HepG2 (cell line): ENCODE results near the gene LRRC73. TPM values are rescaled to one million over a fixed set of nuclear protein-coding genes. Genes with fewer than 3 reads are reported as not detected.
A peak's percentile ranks its signal among the peaks of the same experiment; 100 is the strongest.
"Not testable (repeated sequence)": the region's sequence is repeated elsewhere in the genome, so short reads cannot be mapped to it uniquely, and the experiment has no call there.

ENCODE experiments used
- ATAC-seq: fragments of 200-7000 bp; cut with Tn5 transposase; 3 replicates; pipeline ENCODE4 v1.9.1; 2020; ENCODE audit warnings: mild to moderate bottlenecking, moderate library complexity
- BruUV-seq: library from RNA; stranded (reverse); fragments of 400-500 nt; replicated peaks from 2 replicates; lab custom pipeline; 2021; lab: Mats Ljungman, UMichigan
- CTCF ChIA-PET: fragments of 300-600 bp; formaldehyde crosslinking; extraction: SDS; loops from one replicate; lab custom pipeline; 2021; ENCODE audit warnings: low total read pairs, inconsistent platforms, low intra/inter-chr PET ratio; lab: Yijun Ruan, JAX
- POLR2A ChIA-PET: fragments of 350-600 bp; sonication (Branson Sonifier 250); formaldehyde crosslinking; loops from one replicate; lab custom pipeline; 2020; ENCODE audit warnings: antibody characterized with exemption, inconsistent platforms; lab: Yijun Ruan, JAX
- DNase-seq: peaks from one replicate; pipeline ENCODE4 v3.0.0-alpha.2; 2015; ENCODE audit warnings: low spot score
- FAIRE-seq: peaks from 3 replicates; lab custom pipeline; 2011; peaks lifted over from hg19 to GRCh38; lab: Jason Lieb, UNC
- H2AFZ ChIP-seq: one replicate; pipeline ENCODE4 v1.6.1; 2011; ENCODE audit warnings: low read length, inconsistent platforms
- H3K27ac ChIP-seq: fragments of 300-600 bp; 3 replicates; pipeline ENCODE4 v1.8.0; 2011; ENCODE audit warnings: mixed run types, mild to moderate bottlenecking, mixed read lengths, low read length, inconsistent platforms; ENCODE audit not compliant: insufficient read depth; ENCODE audit errors: extremely low read length
- H3K27me3 ChIP-seq, 2 experiments: fragments of 200-600 bp in 1 of 2; 2 replicates in 1 of 2; 3 replicates in 1 of 2; pipeline versions ENCODE4 v1.6.0 to v1.8.0; 2011; ENCODE audit warnings: low read length in 2 of 2, mild to moderate bottlenecking in 2 of 2, moderate library complexity in 2 of 2, inconsistent platforms in 1 of 2; ENCODE audit not compliant: insufficient read depth in 2 of 2, control insufficient read depth in 1 of 2
- H3K36me3 ChIP-seq, 2 experiments: fragments of 200-600 bp in 1 of 2; replicated peaks in 1 of 2; 2 replicates in 1 of 2; 3 replicates in 1 of 2; pipeline versions ENCODE4 v1.5.1 to v1.8.0; 2011; ENCODE audit warnings: low read length in 2 of 2, inconsistent platforms in 1 of 2; ENCODE audit not compliant: insufficient read depth in 2 of 2, control insufficient read depth in 1 of 2
- H3K4me1 ChIP-seq: 2 replicates; pipeline ENCODE4 v1.5.1; 2012; ENCODE audit warnings: low read length, inconsistent platforms; ENCODE audit not compliant: insufficient read depth
- H3K4me2 ChIP-seq: 2 replicates; pipeline ENCODE4 v1.6.0; 2011; ENCODE audit warnings: low read depth, low read length, inconsistent platforms
- H3K4me3 ChIP-seq, 3 experiments: fragments of 200-600 bp in 1 of 3; sonication (generic), shearing (Covaris generic) in 1 of 3; replicated peaks in 1 of 3; 2 replicates each; pipeline ENCODE4 v1.5.1; 2011 to 2016; ENCODE audit warnings: low read length in 3 of 3, inconsistent platforms in 2 of 3, low read depth in 2 of 3, mild to moderate bottlenecking in 2 of 3, control low read depth in 1 of 3, mixed read lengths in 1 of 3; ENCODE audit not compliant: insufficient read depth in 1 of 3
- H3K79me2 ChIP-seq: one replicate; pipeline ENCODE4 v1.6.1; 2011; ENCODE audit warnings: low read length, inconsistent platforms; ENCODE audit not compliant: insufficient read depth
- H3K9ac ChIP-seq: 2 replicates; pipeline ENCODE4 v1.6.0; 2011; ENCODE audit warnings: mild to moderate bottlenecking, low read depth, low read length, inconsistent platforms; ENCODE audit not compliant: insufficient read depth
- H3K9me3 ChIP-seq: 2 replicates; pipeline ENCODE4 v1.5.1; 2012; ENCODE audit warnings: mild to moderate bottlenecking, low read length
- H4K20me1 ChIP-seq: 2 replicates; pipeline ENCODE4 v1.6.0; 2011; ENCODE audit warnings: inconsistent platforms, mild to moderate bottlenecking, low read length, moderate library complexity; ENCODE audit not compliant: insufficient read depth
- FOSL2 ChIP-seq: sonication (generic); formaldehyde crosslinking; IDR thresholded peaks from 2 replicates; pipeline ENCODE4 v1.4.0; 2020; ENCODE audit warnings: missing genetic modification reagents
- SRF ChIP-seq: IDR thresholded peaks from 2 replicates; pipeline ENCODE4 v1.6.1; 2011; ENCODE audit warnings: mild to moderate bottlenecking, low read depth, low read length, moderate library complexity
- TBX2 ChIP-seq: sonication (generic); formaldehyde crosslinking; IDR thresholded peaks from 2 replicates; pipeline ENCODE4 v1.5.0; 2020; ENCODE audit warnings: missing genetic modification reagents, mild to moderate bottlenecking, borderline replicate concordance
- ZBTB38 ChIP-seq: sonication (generic); formaldehyde crosslinking; IDR thresholded peaks from 2 replicates; pipeline ENCODE4 v1.5.1; 2020; ENCODE audit warnings: mild to moderate bottlenecking, missing genetic modification reagents
- ZC3H13 ChIP-seq: sonication (generic); formaldehyde crosslinking; IDR thresholded peaks from 2 replicates; pipeline ENCODE4 v1.8.1; 2023; ENCODE audit warnings: mild to moderate bottlenecking, missing genetic modification reagents, moderate library complexity
- ZNF121 ChIP-seq: sonication (generic); formaldehyde crosslinking; IDR thresholded peaks from 2 replicates; pipeline ENCODE4 v1.5.0; 2020; ENCODE audit warnings: mild to moderate bottlenecking, missing genetic modification reagents
- ZNF788 ChIP-seq: sonication (generic); formaldehyde crosslinking; IDR thresholded peaks from 2 replicates; pipeline ENCODE4 v1.5.0; 2020; ENCODE audit warnings: mild to moderate bottlenecking, missing genetic modification reagents, borderline replicate concordance
- ZSCAN20 ChIP-seq: sonication (generic); formaldehyde crosslinking; IDR thresholded peaks from 2 replicates; pipeline ENCODE4 v1.4.0; 2020; ENCODE audit warnings: missing genetic modification reagents, mild to moderate bottlenecking, borderline replicate concordance
- WGBS: methylation state at CpG from one replicate; pipeline ENCODE4 v1.1.6; 2017; ENCODE audit warnings: low lambda C conversion rate; 5-methylcytosine and 5-hydroxymethylcytosine counted together
- in situ Hi-C: cut with HindIII; loops from 2 replicates; pipeline ENCODE4 v1.10.0; 2017; ENCODE audit warnings: low pct_unique_long_range_greater_than_20kb; ENCODE audit not compliant: extremely low pct_ligation_motif_present
- intact Hi-C: fragments of 100-400 bp; cut with micrococcal nuclease; formaldehyde crosslinking; loops from one replicate; pipeline ENCODE4 v1.10.0; 2022; ENCODE audit not compliant: unreplicated experiment
- polyA plus RNA-seq, 8 experiments: library from polyadenylated mRNA; depleted of rRNA in 3 of 8; stranded (reverse) in 7 of 8; unstranded in 1 of 8; fragments of >200 nt; fragmentation: Illumina TruSeq in 4 of 8; extraction: Trizol in 4 of 8; gene quantifications; 2 replicates each; pipeline versions ENCODE4 v1.2.1 to v1.2.3, GENCODE V29; 2011 to 2016; ENCODE audit warnings: low read depth in 4 of 8, missing spikeins in 1 of 8, mixed read lengths in 1 of 8; ENCODE audit not compliant: insufficient read depth in 1 of 8
- total RNA-seq, 5 experiments: library from RNA; depleted of rRNA; stranded (reverse); fragments of >200 nt; fragmentation: Illumina TruSeq; extraction: Trizol; gene quantifications; 2 replicates each; pipeline ENCODE4 v1.2.3, GENCODE V29; 2016; ENCODE audit warnings: low read depth in 1 of 5

LRRC73 gene
- total and polyA plus RNA-seq, 2 of the 13 experiments (the other 11 are each of a cell fraction or from before 2014, with no cell fraction given), result 0.11 to 0.12 TPM

- DNase-seq, CTCF ChIA-PET, H3K9me3 ChIP-seq, ATAC-seq, H3K9ac ChIP-seq, BruUV-seq, H2AFZ ChIP-seq, H3K4me3 ChIP-seq, H3K27me3 ChIP-seq, FAIRE-seq, H3K4me2 ChIP-seq, H4K20me1 ChIP-seq: not testable (repeated sequence)
- Histone ChIP-seq H3K36me3 (peaks cover 39 to 55% of the 10 kb centered on the region in 2 experiments), H3K27ac (peak overlapping the region; percentile 60), H3K4me1 (peaks cover 22% of the 10 kb centered on the region), H3K79me2 (peaks cover 15% of the 10 kb centered on the region)
- WGBS, result 93% methylated on average over 5 of the region's 5 CpGs
- in situ Hi-C loops, result loop anchor here (5.0 kb wide), 1 partner anchor 236 kb away; no protein-coding TSS in a partner anchor
- intact Hi-C loops, result loop anchor here (5.0 to 10.0 kb wide), 2 partner anchors 63 to 131 kb away; partner anchors contain the start of gene ZNF318
- TF ChIP-seq ZNF121 (CRISPR knock-in tag), result peak; percentile 77
- POLR2A ChIA-PET, result interaction anchor here (1.2 to 1.6 kb wide), 2 partner anchors 12 to 42 kb away, joined by 3 to 5 read pairs; partner anchors contain the start of gene LRRC73
These were observed 11.9 kb downstream of the LRRC73 start for GRCh38 chr6:43498291-43498690.

- Histone ChIP-seq H3K4me3 (no peak overlapping the region), H3K4me2 (no peak overlapping the region), H3K27ac (no peak overlapping the region), H4K20me1 (no peaks in the 10 kb centered on the region), H3K9ac (no peak overlapping the region), H3K79me2 (peaks cover 21% of the 10 kb centered on the region), H2AFZ (no peak overlapping the region), H3K27me3 (no peaks in the 10 kb centered on the region), H3K9me3 (no peaks in the 10 kb centered on the region), H3K36me3 (peaks cover 34 to 49% of the 10 kb centered on the region in 2 experiments), H3K4me1 (peaks cover 22% of the 10 kb centered on the region)
- 97% methylated on average over 12 of the region's 12 CpGs for WGBS
- intact Hi-C loops, result loop anchor here (5.0 to 10.0 kb wide), 2 partner anchors 63 to 130 kb away; partner anchors contain the start of gene ZNF318
- ChIA-PET CTCF (interaction anchor here (3.5 kb wide), 1 partner anchor 43 kb away, joined by 53 read pairs; the partner anchor contains the start of gene DLK2), POLR2A (no interaction called here)
- TF ChIP-seq FOSL2 (CRISPR knock-in tag), result no peak
- no peak for TF ChIP-seq ZNF788 (CRISPR knock-in tag)
- no peak for TF ChIP-seq ZC3H13
- TF ChIP-seq ZSCAN20 (CRISPR knock-in tag), result no peak
- 0 out of 2 replicates have a peak, but pooled peaks have one; percentile 13 for TF ChIP-seq TBX2 (CRISPR knock-in tag)
- no peak for TF ChIP-seq SRF
- TF ChIP-seq ZBTB38 (CRISPR knock-in tag), result 0 out of 2 replicates have a peak, but pooled peaks have one; percentile 33
- no TSS peak for BruUV-seq
- FAIRE-seq (no peak), DNase-seq (no peak), ATAC-seq (no peak)
- in situ Hi-C loops, result loop anchor here (5.0 kb wide), 1 partner anchor 235 kb away; no protein-coding TSS in a partner anchor
These were observed 12.5 kb downstream of the LRRC73 start for GRCh38 chr6:43497689-43498088.
